PC-9 (cell line): ENCODE measurements around the gene RPS23. TPM values are rescaled to one million over a fixed set of nuclear protein-coding genes. Genes with fewer than 3 reads are reported as not detected.
A peak's percentile ranks its signal among the peaks of the same experiment; 100 is the strongest.

ENCODE experiments used
- BruUV-seq: library from RNA; stranded (reverse); fragments of 400-500 nt; replicated peaks from 2 replicates; lab custom pipeline; 2021; lab: Mats Ljungman, UMichigan
- CTCF ChIA-PET: fragments of 300-600 bp; sonication (Branson Sonifier 250); formaldehyde crosslinking; loops from one replicate; lab custom pipeline; 2022; ENCODE audit warnings: antibody characterized with exemption; lab: Charles Lee
- POLR2A ChIA-PET: fragments of 300-600 bp; sonication (Branson Sonifier 250); formaldehyde crosslinking; loops from one replicate; lab custom pipeline; 2022; ENCODE audit warnings: antibody characterized with exemption; ENCODE audit not compliant: unreplicated experiment; lab: Charles Lee
- DNase-seq, 2 experiments: peaks; one replicate each; pipeline versions ENCODE4 v3.0.0 to v3.0.0-alpha.2; 2015 to 2022; ENCODE audit warnings: mixed read lengths in 1 of 2
- H2AFZ ChIP-seq: fragments of 200-600 bp; sonication (generic); 2 replicates; pipeline ENCODE4 v1.8.1; 2017; ENCODE audit warnings: antibody characterized with exemption
- H3F3A ChIP-seq: fragments of 200-600 bp; sonication (generic); 2 replicates; pipeline ENCODE4 v1.8.1; 2017; ENCODE audit warnings: antibody characterized with exemption, mild to moderate bottlenecking, low read depth; ENCODE audit not compliant: insufficient read depth
- H3K27ac ChIP-seq: fragments of 200-600 bp; sonication (generic); 2 replicates; pipeline ENCODE4 v1.6.1; 2016; ENCODE audit warnings: mixed run types
- H3K27me3 ChIP-seq: fragments of 200-600 bp; sonication (generic); 2 replicates; pipeline ENCODE4 v1.6.1; 2016; ENCODE audit warnings: low read depth, mixed run types; ENCODE audit not compliant: insufficient read depth
- H3K36me3 ChIP-seq: fragments of 200-600 bp; sonication (generic); 2 replicates; pipeline ENCODE4 v1.6.1; 2016; ENCODE audit warnings: low read depth, mixed run types
- H3K4me1 ChIP-seq: fragments of 200-600 bp; sonication (generic); replicated peaks from 2 replicates; pipeline ENCODE4 v1.6.1; 2016; ENCODE audit warnings: mixed run types; ENCODE audit not compliant: insufficient read depth
- H3K4me2 ChIP-seq: fragments of 200-600 bp; sonication (generic); 2 replicates; pipeline ENCODE4 v1.6.1; 2017; ENCODE audit warnings: mixed run types
- H3K4me3 ChIP-seq: fragments of 200-600 bp; sonication (generic); 2 replicates; pipeline ENCODE4 v1.6.1; 2016; ENCODE audit warnings: mixed run types
- H3K79me2 ChIP-seq: fragments of 200-600 bp; sonication (generic); 2 replicates; pipeline ENCODE4 v1.6.1; 2017; ENCODE audit warnings: low read depth, mixed run types
- H3K9me2 ChIP-seq: fragments of 200-600 bp; sonication (generic); 2 replicates; pipeline ENCODE4 v1.8.1; 2017; ENCODE audit warnings: mild to moderate bottlenecking; ENCODE audit not compliant: insufficient read depth
- H3K9me3 ChIP-seq: fragments of 200-600 bp; sonication (generic); 2 replicates; pipeline ENCODE4 v1.8.1; 2016; ENCODE audit warnings: low read depth; ENCODE audit not compliant: insufficient read depth
- H4K20me1 ChIP-seq: fragments of 200-600 bp; sonication (generic); 2 replicates; pipeline ENCODE4 v1.8.1; 2017; ENCODE audit not compliant: insufficient read depth
- CTCF ChIP-seq: fragments of 200-600 bp; sonication (generic); conservative IDR thresholded peaks from 2 replicates; pipeline ENCODE4 v1.6.1; 2017; ENCODE audit warnings: mixed run types, antibody characterized with exemption, mild to moderate bottlenecking, moderate library complexity
- EZH2 ChIP-seq: fragments of 200-600 bp; sonication (generic); IDR thresholded peaks from 2 replicates; pipeline ENCODE4 v1.8.0; 2017; ENCODE audit warnings: antibody characterized with exemption, low read depth
- intact Hi-C: fragments of 100-400 bp; cut with micrococcal nuclease; formaldehyde crosslinking; loops from one replicate; pipeline ENCODE4 v1.10.0; 2022; ENCODE audit not compliant: unreplicated experiment
- total RNA-seq: library from RNA; stranded (reverse); gene quantifications from 2 replicates; pipeline ENCODE4 v1.2.3, GENCODE V29; 2021

RPS23 gene
- total RNA-seq, 1 experiment from 2014 or later, result 1,620 TPM

- Histone ChIP-seq H3K4me1 (no peaks in the 10 kb centered on the region), H2AFZ (no peak overlapping the region), H3K36me3 (no peaks in the 10 kb centered on the region), H3K27ac (no peak overlapping the region), H3F3A (no peaks in the 10 kb centered on the region), H3K4me2 (no peak overlapping the region), H3K9me3 (no peaks in the 10 kb centered on the region), H3K4me3 (no peak overlapping the region), H3K79me2 (no peaks in the 10 kb centered on the region), H3K9me2 (no peaks in the 10 kb centered on the region), H3K27me3 (no peaks in the 10 kb centered on the region), H4K20me1 (no peaks in the 10 kb centered on the region)
- POLR2A ChIA-PET, result no interaction called here
- CTCF ChIA-PET, result no interaction called here
- TF ChIP-seq EZH2 (no peak), CTCF (no peak)
- BruUV-seq, result no TSS peak
- DNase-seq, result peak in 1 of 2 experiments; percentile 37
- intact Hi-C loops, result no loop called here
These were observed 20.5 kb upstream of the RPS23 start for GRCh38 chr5:82298668-82299067.

GRCh38 chr5:82297711-82298110, 19.6 kb upstream of the RPS23 start:
- H3K4me1 ChIP-seq, result no peaks in the 10 kb centered on the region
- no peaks in the 10 kb centered on the region for H4K20me1 ChIP-seq
- ChIA-PET CTCF (no interaction called here), POLR2A (no interaction called here)
- no peaks in the 10 kb centered on the region for H3K9me3 ChIP-seq
- H3K36me3 ChIP-seq, result no peaks in the 10 kb centered on the region
- no peak overlapping the region for H2AFZ ChIP-seq
- no peaks in the 10 kb centered on the region for H3K27me3 ChIP-seq
- H3F3A ChIP-seq, result no peaks in the 10 kb centered on the region
- no peak overlapping the region for H3K4me3 ChIP-seq
- no peak overlapping the region for H3K27ac ChIP-seq
- TF ChIP-seq CTCF (no peak), EZH2 (no peak)
- no peak for DNase-seq
- H3K9me2 ChIP-seq, result no peaks in the 10 kb centered on the region
- no peak overlapping the region for H3K4me2 ChIP-seq
- no peaks in the 10 kb centered on the region for H3K79me2 ChIP-seq
- intact Hi-C loops, result no loop called here
- BruUV-seq, result no TSS peak

GRCh38 chr5:82296929-82297328, 18.8 kb upstream of the RPS23 start:
- Histone ChIP-seq H3K27me3 (no peaks in the 10 kb centered on the region), H3K4me2 (no peak overlapping the region), H3K9me3 (no peaks in the 10 kb centered on the region), H3K36me3 (no peaks in the 10 kb centered on the region), H3K4me3 (no peak overlapping the region), H3K79me2 (no peaks in the 10 kb centered on the region), H3F3A (no peaks in the 10 kb centered on the region), H3K27ac (no peak overlapping the region), H3K9me2 (no peaks in the 10 kb centered on the region), H2AFZ (no peak overlapping the region), H3K4me1 (no peaks in the 10 kb centered on the region), H4K20me1 (no peaks in the 10 kb centered on the region)
- no peak for DNase-seq
- no peak for TF ChIP-seq CTCF
- no peak for TF ChIP-seq EZH2
- intact Hi-C loops, result no loop called here
- ChIA-PET CTCF (no interaction called here), POLR2A (no interaction called here)
- no TSS peak for BruUV-seq
